ENCODE data around the gene OTOP1.
"Not testable (repeated sequence)": the region's sequence is repeated elsewhere in the genome, so short reads cannot be mapped to it uniquely, and the experiment has no call there.

OTOP1 gene

GRCh38 chr4:4160956-4161665, 65.6 kb downstream of the OTOP1 start:
- DNase-seq (ENCODE audit: low read depth in 2 of 2) = not testable (repeated sequence)

DNA sequence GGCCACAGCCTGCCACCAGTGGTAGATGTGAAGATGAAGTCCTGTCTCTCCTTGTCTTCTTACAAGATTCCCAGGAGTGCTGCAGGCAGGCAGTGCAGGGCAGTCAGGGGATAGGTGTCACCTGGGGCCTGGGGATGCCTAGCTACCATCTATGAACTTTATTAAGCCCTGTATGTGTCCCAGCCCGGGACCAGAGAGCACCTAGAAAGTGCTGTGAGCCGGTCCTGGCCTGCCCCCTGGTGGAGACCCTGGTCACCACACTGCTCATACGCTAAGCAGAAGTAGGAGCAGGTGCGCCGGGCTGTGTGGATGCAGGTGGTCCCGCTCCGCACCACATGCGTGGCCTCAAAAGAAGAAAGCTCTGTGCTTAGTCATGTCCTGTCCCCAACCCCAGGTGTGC, 81.1 kb downstream of the OTOP1 start:
- peak; percentile 21 to 23 for DNase-seq (ENCODE audit: low read depth in 2 of 2)

- DNase-seq (ENCODE audit: low read depth in 2 of 2) = not testable (repeated sequence)
These were observed 83.4 kb downstream of the OTOP1 start for GRCh38 chr4:4143376-4143775.

- not testable (repeated sequence) for DNase-seq (ENCODE audit: low read depth in 2 of 2)
These were observed 84.0 kb downstream of the OTOP1 start for GRCh38 chr4:4142679-4143078.

GRCh38 chr4:4141186-4141585, 85.5 kb downstream of the OTOP1 start:
- DNase-seq (ENCODE audit: low read depth in 2 of 2) = not testable (repeated sequence)

Data from stimulated activated CD8-positive, alpha-beta memory T cell treated with anti-CD3 and anti-CD28 coated beads, Interleukin-15, amount 100 ng/mL, for 48 hours (primary cell).